PFSK-1 (cell line): ENCODE measurements around the gene JPT2.

Source experiments
- FOXP2 ChIP-seq: optimal IDR thresholded peaks from 2 replicates; pipeline ENCODE3; 2011; ENCODE audit warnings: borderline replicate concordance, control low read depth, inconsistent platforms; ENCODE audit not compliant: insufficient read depth; ENCODE audit errors: extremely low read length, extremely low read depth
- POLR2AphosphoS5 ChIP-seq: IDR thresholded peaks from 2 replicates; pipeline ENCODE4 v1.6.1; 2012; ENCODE audit warnings: low read depth, mild to moderate bottlenecking, control low read depth, low read length, moderate library complexity
- REST ChIP-seq, 2 experiments: IDR thresholded peaks; 2 replicates each; pipeline versions ENCODE4 v1.6.1 to v1.8.0; 2011 to 2012; ENCODE audit warnings: low read depth in 2 of 2, low read length in 2 of 2, control low read depth in 1 of 2, inconsistent platforms in 1 of 2, mild to moderate bottlenecking in 1 of 2, moderate library complexity in 1 of 2; ENCODE audit not compliant: insufficient read depth in 1 of 2
- SIN3A ChIP-seq: IDR thresholded peaks from 2 replicates; pipeline ENCODE4 v1.6.1; 2012; ENCODE audit warnings: mild to moderate bottlenecking, low read length, moderate library complexity, borderline replicate concordance; ENCODE audit not compliant: insufficient read depth
- TAF1 ChIP-seq: IDR thresholded peaks from 2 replicates; pipeline ENCODE4 v1.6.1; 2012; ENCODE audit warnings: low read length, control low read depth, borderline replicate concordance; ENCODE audit not compliant: insufficient read depth

GRCh38 chr16:1654505-1655268 is 23.4 kb upstream of the JPT2 start:
- TF ChIP-seq REST (IDR thresholded peaks at IDR 0.05; ENCODE audit: insufficient read depth in 1 of 2, low read depth in 2 of 2, low read length in 2 of 2) (no peak), FOXP2 (no peak), POLR2AphosphoS5 (no peak), TAF1 (no peak), SIN3A (no peak)
